HepG2 (cell line): ENCODE data around the gene OARD1. TPM values are rescaled to one million over a fixed set of nuclear protein-coding genes. Genes with fewer than 3 reads are reported as not detected.

Experiments
- ATAC-seq: fragments of 200-7000 bp; cut with Tn5 transposase; 3 replicates; pipeline ENCODE4 v1.9.1; 2020; ENCODE audit warnings: mild to moderate bottlenecking, moderate library complexity
- BruUV-seq: library from RNA; stranded (reverse); fragments of 400-500 nt; replicated peaks from 2 replicates; lab custom pipeline; 2021; lab: Mats Ljungman, UMichigan
- CTCF ChIA-PET: fragments of 300-600 bp; formaldehyde crosslinking; extraction: SDS; loops from one replicate; lab custom pipeline; 2021; ENCODE audit warnings: low total read pairs, inconsistent platforms, low intra/inter-chr PET ratio; lab: Yijun Ruan, JAX
- POLR2A ChIA-PET: fragments of 350-600 bp; sonication (Branson Sonifier 250); formaldehyde crosslinking; loops from one replicate; lab custom pipeline; 2020; ENCODE audit warnings: antibody characterized with exemption, inconsistent platforms; lab: Yijun Ruan, JAX
- DNase-seq: peaks from one replicate; pipeline ENCODE4 v3.0.0-alpha.2; 2015; ENCODE audit warnings: low spot score
- FAIRE-seq: peaks from 3 replicates; lab custom pipeline; 2011; peaks lifted over from hg19 to GRCh38; lab: Jason Lieb, UNC
- H2AFZ ChIP-seq: one replicate; pipeline ENCODE4 v1.6.1; 2011; ENCODE audit warnings: low read length, inconsistent platforms
- H3K27ac ChIP-seq: fragments of 300-600 bp; 3 replicates; pipeline ENCODE4 v1.8.0; 2011; ENCODE audit warnings: mixed run types, mild to moderate bottlenecking, mixed read lengths, low read length, inconsistent platforms; ENCODE audit not compliant: insufficient read depth; ENCODE audit errors: extremely low read length
- H3K27me3 ChIP-seq, 2 experiments: fragments of 200-600 bp in 1 of 2; 2 replicates in 1 of 2; 3 replicates in 1 of 2; pipeline versions ENCODE4 v1.6.0 to v1.8.0; 2011; ENCODE audit warnings: low read length in 2 of 2, mild to moderate bottlenecking in 2 of 2, moderate library complexity in 2 of 2, inconsistent platforms in 1 of 2; ENCODE audit not compliant: insufficient read depth in 2 of 2, control insufficient read depth in 1 of 2
- H3K36me3 ChIP-seq, 2 experiments: fragments of 200-600 bp in 1 of 2; replicated peaks in 1 of 2; 2 replicates in 1 of 2; 3 replicates in 1 of 2; pipeline versions ENCODE4 v1.5.1 to v1.8.0; 2011; ENCODE audit warnings: low read length in 2 of 2, inconsistent platforms in 1 of 2; ENCODE audit not compliant: insufficient read depth in 2 of 2, control insufficient read depth in 1 of 2
- H3K4me1 ChIP-seq: 2 replicates; pipeline ENCODE4 v1.5.1; 2012; ENCODE audit warnings: low read length, inconsistent platforms; ENCODE audit not compliant: insufficient read depth
- H3K4me2 ChIP-seq: 2 replicates; pipeline ENCODE4 v1.6.0; 2011; ENCODE audit warnings: low read depth, low read length, inconsistent platforms
- H3K4me3 ChIP-seq, 3 experiments: fragments of 200-600 bp in 1 of 3; sonication (generic), shearing (Covaris generic) in 1 of 3; replicated peaks in 1 of 3; 2 replicates each; pipeline ENCODE4 v1.5.1; 2011 to 2016; ENCODE audit warnings: low read length in 3 of 3, inconsistent platforms in 2 of 3, low read depth in 2 of 3, mild to moderate bottlenecking in 2 of 3, control low read depth in 1 of 3, mixed read lengths in 1 of 3; ENCODE audit not compliant: insufficient read depth in 1 of 3
- H3K79me2 ChIP-seq: one replicate; pipeline ENCODE4 v1.6.1; 2011; ENCODE audit warnings: low read length, inconsistent platforms; ENCODE audit not compliant: insufficient read depth
- H3K9ac ChIP-seq: 2 replicates; pipeline ENCODE4 v1.6.0; 2011; ENCODE audit warnings: mild to moderate bottlenecking, low read depth, low read length, inconsistent platforms; ENCODE audit not compliant: insufficient read depth
- H3K9me3 ChIP-seq: 2 replicates; pipeline ENCODE4 v1.5.1; 2012; ENCODE audit warnings: mild to moderate bottlenecking, low read length
- H4K20me1 ChIP-seq: 2 replicates; pipeline ENCODE4 v1.6.0; 2011; ENCODE audit warnings: inconsistent platforms, mild to moderate bottlenecking, low read length, moderate library complexity; ENCODE audit not compliant: insufficient read depth
- AHDC1 ChIP-seq: sonication (generic); formaldehyde crosslinking; IDR thresholded peaks from 2 replicates; pipeline ENCODE4 v1.5.1; 2020; ENCODE audit warnings: mild to moderate bottlenecking, missing genetic modification reagents, borderline replicate concordance
- ZBTB46 ChIP-seq: sonication (generic); formaldehyde crosslinking; IDR thresholded peaks from 2 replicates; pipeline ENCODE4 v1.4.0; 2020; ENCODE audit warnings: mild to moderate bottlenecking, missing genetic modification reagents, borderline replicate concordance
- ZNF513 ChIP-seq: sonication (generic); formaldehyde crosslinking; conservative IDR thresholded peaks from 2 replicates; pipeline ENCODE4 v1.5.0; 2020; ENCODE audit warnings: missing genetic modification reagents
- ZNF546 ChIP-seq: sonication (generic); formaldehyde crosslinking; conservative IDR thresholded peaks from 2 replicates; pipeline ENCODE4 v1.8.1; 2023; ENCODE audit warnings: mild to moderate bottlenecking, missing genetic modification reagents
- ZNF710 ChIP-seq: sonication (generic); formaldehyde crosslinking; IDR thresholded peaks from 2 replicates; pipeline ENCODE4 v1.5.0; 2020; ENCODE audit warnings: mild to moderate bottlenecking, missing genetic modification reagents, borderline replicate concordance
- WGBS: methylation state at CpG from one replicate; pipeline ENCODE4 v1.1.6; 2017; ENCODE audit warnings: low lambda C conversion rate; 5-methylcytosine and 5-hydroxymethylcytosine counted together
- in situ Hi-C: cut with HindIII; loops from 2 replicates; pipeline ENCODE4 v1.10.0; 2017; ENCODE audit warnings: low pct_unique_long_range_greater_than_20kb; ENCODE audit not compliant: extremely low pct_ligation_motif_present
- intact Hi-C: fragments of 100-400 bp; cut with micrococcal nuclease; formaldehyde crosslinking; loops from one replicate; pipeline ENCODE4 v1.10.0; 2022; ENCODE audit not compliant: unreplicated experiment
- polyA plus RNA-seq, 8 experiments: library from polyadenylated mRNA; depleted of rRNA in 3 of 8; stranded (reverse) in 7 of 8; unstranded in 1 of 8; fragments of >200 nt; fragmentation: Illumina TruSeq in 4 of 8; extraction: Trizol in 4 of 8; gene quantifications; 2 replicates each; pipeline versions ENCODE4 v1.2.1 to v1.2.3, GENCODE V29; 2011 to 2016; ENCODE audit warnings: low read depth in 4 of 8, missing spikeins in 1 of 8, mixed read lengths in 1 of 8; ENCODE audit not compliant: insufficient read depth in 1 of 8
- total RNA-seq, 5 experiments: library from RNA; depleted of rRNA; stranded (reverse); fragments of >200 nt; fragmentation: Illumina TruSeq; extraction: Trizol; gene quantifications; 2 replicates each; pipeline ENCODE4 v1.2.3, GENCODE V29; 2016; ENCODE audit warnings: low read depth in 1 of 5

Gene OARD1
- total and polyA plus RNA-seq, 2 of the 13 experiments (the other 11 are each of a cell fraction or from before 2014, with no cell fraction given) = 18.4 to 49.0 TPM

- no peak overlapping the region for H2AFZ ChIP-seq
- DNase-seq = no peak
- no peak overlapping the region for H3K27ac ChIP-seq
- H3K4me3 ChIP-seq = no peak overlapping the region
- peak; percentile 65 for ATAC-seq
- H3K4me2 ChIP-seq = no peak overlapping the region
- intact Hi-C loops = no loop called here
- H3K9ac ChIP-seq = no peak overlapping the region
- no peak for TF ChIP-seq ZBTB46
- TF ChIP-seq ZNF513 = no peak
- peaks cover 67% of the 10 kb centered on the region for H3K4me1 ChIP-seq
- ChIA-PET POLR2A (interaction anchor here (0.6 to 2.8 kb wide), 5 partner anchors 10 to 27 kb away, joined by 3 to 18 read pairs (median 5); partner anchors contain the start of genes NFYA and OARD1), CTCF (no interaction called here)
- no peaks in the 10 kb centered on the region for H3K79me2 ChIP-seq
- H4K20me1 ChIP-seq = no peaks in the 10 kb centered on the region
- FAIRE-seq = peak; percentile 8
- in situ Hi-C loops = loop anchor here (25.0 kb wide), 1 partner anchor 709 kb away; no protein-coding TSS in a partner anchor
- WGBS = 90% methylated on average over 1 of the region's 1 CpG
- no peaks in the 10 kb centered on the region for H3K27me3 ChIP-seq
- H3K9me3 ChIP-seq = no peaks in the 10 kb centered on the region
- no TSS peak for BruUV-seq
- H3K36me3 ChIP-seq = peaks cover 0 to 2% of the 10 kb centered on the region in 2 experiments; a peak in 1 of 5 replicates
Observed at GRCh38 chr6:41046084-41046483, 26.1 kb downstream of the OARD1 start.

- DNase-seq (no peak), ATAC-seq (no peak), FAIRE-seq (no peak)
- no peaks in the 10 kb centered on the region for H4K20me1 ChIP-seq
- no peak overlapping the region for H2AFZ ChIP-seq
- no peaks in the 10 kb centered on the region for H3K79me2 ChIP-seq
- H3K4me1 ChIP-seq = peaks cover 71% of the 10 kb centered on the region
- POLR2A ChIA-PET = interaction anchor here (1.1 to 2.8 kb wide), 4 partner anchors 10 to 27 kb away, joined by 3 to 18 read pairs (median 8); partner anchors contain the start of genes NFYA and OARD1
- intact Hi-C loops (no loop called here), in situ Hi-C loops (loop anchor here (25.0 kb wide), 1 partner anchor 708 kb away; no protein-coding TSS in a partner anchor)
- H3K27ac ChIP-seq = no peak overlapping the region
- no peak overlapping the region; the same call in 1 of the 2 replicates for H3K4me2 ChIP-seq
- CTCF ChIA-PET = no interaction called here
- H3K27me3 ChIP-seq = no peaks in the 10 kb centered on the region
- BruUV-seq = no TSS peak
- WGBS = 46% methylated on average over 5 of the region's 5 CpGs
- H3K36me3 ChIP-seq = peaks cover 0 to 2% of the 10 kb centered on the region in 2 experiments; a peak in 1 of 5 replicates
- no peak overlapping the region for H3K9ac ChIP-seq
- no peak overlapping the region for H3K4me3 ChIP-seq
- no peaks in the 10 kb centered on the region for H3K9me3 ChIP-seq
- TF ChIP-seq ZNF546 (CRISPR knock-in tag) = no peak
- TF ChIP-seq ZNF710 (CRISPR knock-in tag) = 0 out of 2 replicates have a peak, but pooled peaks have one; percentile 38
- no peak for TF ChIP-seq AHDC1 (CRISPR knock-in tag)
Observed at GRCh38 chr6:41045664-41046063, 26.5 kb downstream of the OARD1 start.
